AG10803 (cell line): ENCODE data around the gene CLDN9.
A peak's percentile ranks its signal among the peaks of the same experiment; 100 is the strongest.

Source experiments
- DNase-seq: peaks from one replicate; pipeline ENCODE4 v3.0.0; 2010; ENCODE audit warnings: low read depth
- H3K4me3 ChIP-seq: 2 replicates; pipeline ENCODE4 v1.5.1; 2011; ENCODE audit warnings: mild to moderate bottlenecking, low read length, control low read depth
- TF ChIP-seq, protein P1 (sequence below): conservative IDR thresholded peaks from 2 replicates; pipeline ENCODE4 v1.5.1; 2011; ENCODE audit warnings: mild to moderate bottlenecking, low read length, control low read depth, inconsistent platforms

Gene CLDN9

DNA sequence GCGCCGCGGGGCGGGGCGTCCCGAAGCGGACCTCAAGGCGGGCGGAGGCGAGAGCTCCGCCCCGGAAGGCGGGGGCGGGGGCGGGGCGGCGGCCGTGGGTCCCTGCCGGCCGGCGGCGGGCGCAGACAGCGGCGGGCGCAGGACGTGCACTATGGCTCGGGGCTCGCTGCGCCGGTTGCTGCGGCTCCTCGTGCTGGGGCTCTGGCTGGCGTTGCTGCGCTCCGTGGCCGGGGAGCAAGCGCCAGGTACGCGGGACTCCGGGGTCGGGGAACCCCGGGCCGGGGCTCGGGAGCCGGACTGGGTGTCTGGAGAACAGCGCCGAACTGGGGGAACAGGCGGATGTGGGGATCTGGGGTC lies 7.5 kb downstream of the CLDN9 start, which contains the start of gene TNFRSF12A:
Gene TNFRSF12A, plus strand, starts transcription at position 122 of the 357 bp plus-strand sequence. Its CDS starts 30 bp downstream, at position 152.
- TF ChIP-seq, protein P1, sequence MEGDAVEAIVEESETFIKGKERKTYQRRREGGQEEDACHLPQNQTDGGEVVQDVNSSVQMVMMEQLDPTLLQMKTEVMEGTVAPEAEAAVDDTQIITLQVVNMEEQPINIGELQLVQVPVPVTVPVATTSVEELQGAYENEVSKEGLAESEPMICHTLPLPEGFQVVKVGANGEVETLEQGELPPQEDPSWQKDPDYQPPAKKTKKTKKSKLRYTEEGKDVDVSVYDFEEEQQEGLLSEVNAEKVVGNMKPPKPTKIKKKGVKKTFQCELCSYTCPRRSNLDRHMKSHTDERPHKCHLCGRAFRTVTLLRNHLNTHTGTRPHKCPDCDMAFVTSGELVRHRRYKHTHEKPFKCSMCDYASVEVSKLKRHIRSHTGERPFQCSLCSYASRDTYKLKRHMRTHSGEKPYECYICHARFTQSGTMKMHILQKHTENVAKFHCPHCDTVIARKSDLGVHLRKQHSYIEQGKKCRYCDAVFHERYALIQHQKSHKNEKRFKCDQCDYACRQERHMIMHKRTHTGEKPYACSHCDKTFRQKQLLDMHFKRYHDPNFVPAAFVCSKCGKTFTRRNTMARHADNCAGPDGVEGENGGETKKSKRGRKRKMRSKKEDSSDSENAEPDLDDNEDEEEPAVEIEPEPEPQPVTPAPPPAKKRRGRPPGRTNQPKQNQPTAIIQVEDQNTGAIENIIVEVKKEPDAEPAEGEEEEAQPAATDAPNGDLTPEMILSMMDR, result no peak; the same call in 1 of the 2 replicates
- peak; percentile 73 for DNase-seq
- peak within 1 kb of the TSS; percentile 96 for H3K4me3 ChIP-seq

GRCh38 chr16:3020604-3021448 lies 8.1 kb downstream of the CLDN9 start:
- TF ChIP-seq, protein P1, result no peak
- peak overlapping the region; percentile 96 for H3K4me3 ChIP-seq
- peak; percentile 89 for DNase-seq

- peak; percentile 94 for DNase-seq
- H3K4me3 ChIP-seq, result peak overlapping the region; percentile 96
- TF ChIP-seq, protein P1, result peak; percentile 47
Measured at GRCh38 chr16:3021449-3022207, 8.9 kb downstream of the CLDN9 start.

DNA sequence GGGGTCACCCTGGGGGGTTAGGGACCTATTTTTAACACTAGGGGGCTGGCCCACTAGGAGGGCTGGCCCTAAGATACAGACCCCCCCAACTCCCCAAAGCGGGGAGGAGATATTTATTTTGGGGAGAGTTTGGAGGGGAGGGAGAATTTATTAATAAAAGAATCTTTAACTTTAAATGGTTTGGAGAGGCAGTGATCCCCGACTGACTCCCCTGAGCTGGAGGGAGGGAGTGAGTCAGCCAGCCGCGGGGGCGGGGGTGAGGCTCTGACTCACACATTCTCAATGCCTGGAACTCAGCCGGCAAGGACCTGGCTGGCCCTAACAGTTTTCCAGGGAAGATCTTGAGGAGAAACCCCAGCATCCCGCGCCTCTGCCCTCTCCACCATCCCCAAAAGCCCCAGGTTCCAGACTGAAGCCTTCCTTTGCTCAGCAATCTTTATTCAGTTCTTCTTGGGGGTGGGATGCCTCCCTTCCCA lies 9.5 kb downstream of the CLDN9 start:
- TF ChIP-seq, protein P1, result no peak
- peak overlapping the region; percentile 96 for H3K4me3 ChIP-seq
- peak; percentile 96 for DNase-seq

- TF ChIP-seq, protein P1, result no peak
- peak; percentile 60 for DNase-seq
Measured at GRCh38 chr16:3022684-3023414, 10.1 kb downstream of the CLDN9 start.

GRCh38 chr16:3023415-3023668 lies 10.6 kb downstream of the CLDN9 start:
- DNase-seq, result peak; percentile 77
- TF ChIP-seq, protein P1, result no peak
- H3K4me3 ChIP-seq, result peak overlapping the region; percentile 77

More at GRCh38 chr16:3022684-3023414, 10.1 kb downstream of the CLDN9 start:
- H3K4me3 ChIP-seq, result peak overlapping the region; percentile 77
